AG04450 (cell line): ENCODE measurements around the gene TLDC2. TPM values are rescaled to one million over a fixed set of nuclear protein-coding genes. Genes with fewer than 3 reads are reported as not detected.

Experiments used
- CTCF ChIA-PET: fragments of 300-600, 350-600 bp; formaldehyde crosslinking; extraction: SDS; loops from one replicate; lab custom pipeline; 2022; ENCODE audit warnings: antibody characterized with exemption, inconsistent platforms; lab: Charles Lee
- POLR2A ChIA-PET: fragments of 350-600 bp; formaldehyde crosslinking; extraction: SDS; loops from one replicate; lab custom pipeline; 2021; ENCODE audit warnings: antibody characterized with exemption, inconsistent platforms; lab: Yijun Ruan, JAX
- DNase-seq: peaks from one replicate; pipeline ENCODE4 v3.0.0-alpha.2; 2011; ENCODE audit warnings: low read depth, low spot score
- H3K27ac ChIP-seq: one replicate; pipeline ENCODE4 v1.5.1; 2012; ENCODE audit warnings: low read depth, low read length, control low read depth
- H3K27me3 ChIP-seq: one replicate; pipeline ENCODE4 v1.6.0; 2012; ENCODE audit warnings: low read length; ENCODE audit not compliant: control insufficient read depth, insufficient read depth
- H3K4me3 ChIP-seq: 2 replicates; pipeline ENCODE4 v1.5.1; 2011; ENCODE audit warnings: mild to moderate bottlenecking, low read depth, low read length, control low read depth
- H3K9me3 ChIP-seq: 2 replicates; pipeline ENCODE4 v1.5.1; 2012; ENCODE audit warnings: low read length; ENCODE audit not compliant: control insufficient read depth, insufficient read depth
- CTCF ChIP-seq: IDR thresholded peaks from 2 replicates; pipeline ENCODE4 v1.5.1; 2011; ENCODE audit warnings: low read depth, low read length, control low read depth, inconsistent platforms
- polyA plus RNA-seq: library from polyadenylated mRNA; depleted of rRNA; stranded (reverse); fragments of >200 nt; gene quantifications from 2 replicates; pipeline ENCODE4 v1.2.3, GENCODE V29; 2011

The TLDC2 gene
- polyA plus RNA-seq, 1 experiment: 0.57 TPM

DNA sequence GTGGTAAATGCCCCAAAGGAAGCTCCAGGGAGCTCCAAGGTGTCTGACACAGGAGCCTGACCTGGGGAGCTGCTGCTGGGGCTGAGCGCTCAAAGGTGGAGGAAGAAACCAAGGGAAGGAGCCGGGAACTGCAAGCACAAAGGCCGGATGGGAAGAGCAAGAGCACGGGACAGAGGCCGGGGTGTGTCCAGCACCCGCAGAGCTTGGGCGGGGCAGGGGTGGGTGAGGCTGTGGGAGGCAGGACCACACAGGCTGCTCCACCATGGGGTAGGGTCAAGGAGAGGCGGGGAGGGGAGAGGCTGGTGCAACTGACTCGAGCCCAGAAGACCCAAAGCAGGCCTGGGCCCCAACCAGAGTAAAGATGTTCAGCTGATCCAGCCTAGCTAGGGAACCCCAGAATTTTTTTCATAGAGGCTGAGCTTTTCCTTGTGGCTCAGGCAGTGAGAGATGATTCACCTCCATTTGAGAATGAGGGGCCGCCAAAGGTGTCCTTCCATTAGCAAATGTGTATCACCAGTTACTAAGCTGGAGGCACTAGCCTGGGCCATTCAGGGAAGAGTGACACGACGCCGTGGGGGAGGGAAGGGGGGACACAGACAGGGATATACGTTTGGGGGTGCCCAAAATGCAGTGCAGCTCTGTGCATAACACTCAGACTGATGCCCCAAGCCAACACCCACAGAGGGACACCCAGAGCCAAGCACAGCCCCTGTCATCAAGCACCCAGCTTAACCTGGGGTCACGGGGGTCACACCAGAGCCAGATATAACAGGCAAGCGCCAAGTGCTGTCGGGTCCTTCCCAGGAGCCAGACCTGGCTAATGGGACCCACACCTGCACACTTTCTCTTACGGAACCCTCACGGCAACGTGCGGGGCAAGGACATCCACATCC is 21.3 kb upstream of the TLDC2 start:
- ChIA-PET POLR2A (interaction anchor here (0.6 to 1.2 kb wide), 2 partner anchors 9 to 62 kb away, joined by 3 read pairs; a partner anchor contains a TSS), CTCF (interaction anchor here (1.0 kb wide), 1 partner anchor 9 kb away, joined by 3 read pairs; a partner anchor contains a TSS)
- Histone ChIP-seq H3K27ac (no peak overlapping the region), H3K4me3 (no peak overlapping the region), H3K27me3 (no peaks in the 10 kb centered on the region), H3K9me3 (peaks cover 14% of the 10 kb centered on the region)
- no peak for TF ChIP-seq CTCF
- DNase-seq: no peak

- no peak for TF ChIP-seq CTCF
- peaks cover 14% of the 10 kb centered on the region for H3K9me3 ChIP-seq
- CTCF ChIA-PET: no interaction called here
- no peaks in the 10 kb centered on the region for H3K27me3 ChIP-seq
- H3K4me3 ChIP-seq: no peak overlapping the region
- no peak for DNase-seq
- POLR2A ChIA-PET: interaction anchor here (1.2 kb wide), 1 partner anchor 8 kb away, joined by 3 read pairs; a partner anchor contains a TSS
- H3K27ac ChIP-seq: no peak overlapping the region
Observed at GRCh38 chr20:36855241-36855657, 20.7 kb upstream of the TLDC2 start.

- no peak for TF ChIP-seq CTCF
- POLR2A ChIA-PET: interaction anchor here (0.6 to 0.8 kb wide), 3 partner anchors 8 to 29 kb away, joined by 4 to 9 read pairs (median 4); no protein-coding TSS in a partner anchor
- peak overlapping the region; percentile 39 for H3K27ac ChIP-seq
Observed at GRCh38 chr20:36856195-36856594, 19.7 kb upstream of the TLDC2 start.

DNA sequence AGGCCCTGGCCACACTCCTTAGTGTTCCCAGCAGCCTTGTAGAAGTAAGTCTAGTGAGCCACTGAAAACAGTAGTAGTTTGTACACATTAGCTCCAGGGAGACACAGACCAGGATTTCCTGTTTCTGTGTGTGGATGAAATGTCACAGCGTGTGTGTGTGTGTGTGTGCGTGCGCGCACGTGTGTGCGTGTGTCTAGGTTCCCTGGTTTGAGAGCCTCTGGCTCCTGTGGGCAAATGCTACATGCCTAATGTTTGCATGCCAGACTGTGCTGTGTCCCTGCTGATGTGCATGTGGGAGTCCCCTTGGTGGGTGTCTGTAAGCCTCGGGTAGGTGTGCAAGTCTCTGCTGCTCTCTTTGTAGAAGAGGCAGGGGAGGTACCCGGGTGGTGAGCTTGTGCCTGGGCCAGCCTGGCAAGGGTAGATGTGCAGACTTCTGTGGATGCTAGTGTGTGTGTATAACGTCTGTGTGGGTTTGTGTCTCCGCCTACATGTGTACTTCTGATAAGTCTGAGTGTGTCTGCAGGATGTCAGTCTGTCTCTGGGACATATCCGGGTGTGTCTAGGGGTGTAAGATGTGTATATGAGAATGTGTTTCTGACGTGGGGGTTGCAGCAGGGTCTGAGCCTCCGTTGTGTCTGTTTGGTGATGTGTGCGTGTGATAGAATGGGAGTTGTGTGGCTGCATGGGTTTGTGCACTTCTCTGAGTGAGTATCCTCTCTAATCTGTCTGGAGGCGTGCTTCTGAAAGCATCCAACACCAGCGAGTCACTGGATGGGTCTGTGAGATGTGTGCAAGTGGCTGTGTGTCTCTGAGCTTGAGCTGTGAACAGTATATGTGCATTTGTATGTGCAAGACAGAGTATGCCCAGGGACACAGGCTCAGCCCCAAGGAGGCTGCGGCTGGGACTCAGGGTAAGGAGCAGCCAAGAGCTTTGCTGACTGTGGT is 19.0 kb upstream of the TLDC2 start:
- Histone ChIP-seq H3K27ac (peak overlapping the region; percentile 52), H3K4me3 (no peak overlapping the region), H3K27me3 (no peaks in the 10 kb centered on the region), H3K9me3 (peaks cover 3% of the 10 kb centered on the region; the same call in 1 of the 2 replicates)
- POLR2A ChIA-PET: interaction anchor here (0.6 to 1.2 kb wide), 4 partner anchors 8 to 28 kb away, joined by 3 to 9 read pairs (median 4); no protein-coding TSS in a partner anchor
- CTCF ChIA-PET: interaction anchor here (0.6 to 1.4 kb wide), 4 partner anchors 9 to 82 kb away, joined by 3 to 7 read pairs (median 4); no protein-coding TSS in a partner anchor
- TF ChIP-seq CTCF: no peak
- no peak for DNase-seq

More at GRCh38 chr20:36856195-36856594, 19.7 kb upstream of the TLDC2 start:
- DNase-seq: no peak
- H3K27me3 ChIP-seq: no peaks in the 10 kb centered on the region
- CTCF ChIA-PET: interaction anchor here (1.0 to 1.1 kb wide), 2 partner anchors 20 to 82 kb away, joined by 4 to 7 read pairs; no protein-coding TSS in a partner anchor
- no peak overlapping the region for H3K4me3 ChIP-seq
- peaks cover 11% of the 10 kb centered on the region for H3K9me3 ChIP-seq
